GM12878 (cell line): ENCODE measurements around the gene CANX.

Experiments used
- CREB1 ChIP-seq: IDR thresholded peaks from 2 replicates; pipeline ENCODE4 v1.6.1; 2012; ENCODE audit warnings: low read depth, mild to moderate bottlenecking, inconsistent platforms
- SREBF2 ChIP-seq: IDR thresholded peaks from 2 replicates; pipeline ENCODE4 v1.6.1; 2012; ENCODE audit warnings: mild to moderate bottlenecking, low read length

GRCh38 chr5:179699616-179700237 lies 960 bp downstream of the CANX start:
- TF ChIP-seq CREB1 (0 out of 2 replicates have a peak, but pooled peaks have one; percentile 6), SREBF2 (no peak)
